Activated CD4-positive, CD25-positive, alpha-beta regulatory T cell treated with anti-CD3 and anti-CD28 coated beads, Interleukin-2, amount 50 U/mL, for 24 hours (primary cell): ENCODE measurements around the gene ARL15.

Experiments
- ATAC-seq, 2 donors: fragments of 150-1000 bp; cut with Tn5 transposase; one replicate each; pipeline ENCODE4 v1.10.0; 2021; ENCODE audit warnings: mild to moderate bottlenecking in 1 of 2, moderate library complexity in 1 of 2

The ARL15 gene

DNA sequence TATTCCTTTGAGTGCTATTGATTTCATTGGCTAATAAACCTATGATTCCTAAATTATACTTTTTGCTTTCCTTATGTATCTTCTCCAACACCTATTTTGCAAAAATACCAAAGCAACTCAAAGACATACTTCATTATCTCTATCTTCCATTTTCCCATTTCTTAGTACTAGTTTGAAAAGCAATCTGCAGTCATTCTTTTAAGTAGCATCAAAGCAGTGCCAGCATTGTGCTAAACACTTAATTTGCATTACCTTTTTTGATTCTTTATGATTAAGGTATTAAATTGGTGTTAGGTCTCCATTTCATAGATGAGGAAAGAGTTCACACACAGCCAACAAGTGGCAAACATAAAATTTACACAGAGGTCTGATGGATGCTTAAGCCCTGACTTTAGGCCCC is 330.3 kb downstream of the ARL15 start:
- no peak for ATAC-seq

DNA sequence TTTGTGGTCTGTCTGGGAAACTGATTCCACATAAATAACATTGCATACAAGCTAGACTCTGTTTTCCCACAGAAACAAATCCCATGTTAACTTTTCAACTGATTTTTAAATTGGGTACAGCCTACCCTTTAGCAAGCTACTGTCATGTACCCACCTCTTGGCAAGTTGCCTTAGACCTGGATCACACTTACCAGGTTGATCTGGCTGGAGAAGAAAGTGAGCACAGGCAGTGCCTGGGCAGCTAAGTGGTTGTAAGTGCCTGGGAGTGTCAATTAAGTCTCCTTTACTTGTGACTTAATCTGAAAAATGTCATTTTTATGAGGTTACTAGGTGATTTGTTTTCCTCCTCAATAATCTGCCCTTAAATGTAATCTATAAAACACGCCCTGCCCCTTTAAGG is 336.4 kb downstream of the ARL15 start:
- no peak for ATAC-seq

DNA sequence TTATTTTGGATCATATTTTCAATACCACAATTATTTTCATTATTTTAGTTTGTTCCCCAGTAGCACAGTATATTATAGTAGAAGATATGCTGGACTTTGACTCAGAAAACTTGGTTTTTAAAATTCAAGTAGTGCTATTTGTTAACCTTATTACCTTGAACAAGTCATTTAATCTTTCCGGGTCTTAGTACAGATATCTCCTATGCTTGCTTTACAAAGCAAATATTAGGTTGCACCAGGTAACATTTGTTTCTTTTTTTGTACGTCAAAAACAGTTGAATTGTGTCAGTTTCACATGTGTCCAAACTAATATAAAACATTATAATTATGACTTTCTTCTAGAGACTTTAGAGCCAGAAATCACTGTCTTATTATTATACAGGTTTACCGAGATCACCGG is 338.1 kb downstream of the ARL15 start:
- ATAC-seq: no peak

GRCh38 chr5:53971551-53971950 is 338.8 kb downstream of the ARL15 start:
- ATAC-seq: no peak

GRCh38 chr5:53971131-53971530 is 339.2 kb downstream of the ARL15 start:
- ATAC-seq: no peak

- ATAC-seq: no peak
These were observed 339.9 kb downstream of the ARL15 start for GRCh38 chr5:53970475-53970874.

- no peak for ATAC-seq
These were observed 341.1 kb downstream of the ARL15 start for GRCh38 chr5:53969176-53969730.

DNA sequence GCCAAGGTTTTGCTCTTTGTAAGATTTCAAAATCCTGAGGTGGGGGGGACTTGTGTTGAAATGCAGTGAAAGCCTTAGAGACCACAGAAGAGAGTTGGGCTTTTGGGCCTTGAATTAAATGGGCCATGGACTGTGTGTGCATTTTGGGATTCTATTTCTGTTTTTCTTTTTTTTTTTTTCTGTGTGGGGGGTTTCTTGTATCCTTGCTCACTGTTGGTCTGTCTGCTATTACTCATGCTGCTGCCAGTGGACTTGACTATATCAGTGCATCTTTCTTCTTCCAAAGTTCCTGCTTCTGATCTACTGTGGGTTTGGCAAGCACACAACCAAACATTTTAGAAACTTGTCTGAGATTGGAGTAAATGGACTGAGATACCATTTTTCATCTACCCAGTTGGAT is 344.9 kb downstream of the ARL15 start:
- ATAC-seq: no peak

GRCh38 chr5:53963958-53964357 is 346.4 kb downstream of the ARL15 start:
- ATAC-seq: no peak

DNA sequence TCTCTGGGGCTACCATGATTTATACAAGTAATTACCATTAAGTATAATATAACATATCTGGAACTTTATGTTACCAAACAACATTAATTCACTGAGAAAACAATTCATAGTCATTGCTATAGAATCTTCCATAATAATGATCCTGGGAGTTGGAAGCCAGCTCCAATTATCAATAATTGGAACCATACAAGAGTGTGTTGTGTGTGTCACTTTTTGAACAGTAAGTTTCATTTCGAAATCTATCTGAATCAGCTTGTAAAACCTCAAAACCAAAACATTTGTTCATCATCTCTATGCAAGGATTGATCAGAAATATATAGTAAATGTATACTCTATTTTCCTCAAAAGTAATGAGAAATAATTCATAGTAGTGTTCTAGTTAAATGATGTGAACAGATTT is 348.1 kb downstream of the ARL15 start:
- no peak for ATAC-seq

GRCh38 chr5:53956632-53957031 is 353.7 kb downstream of the ARL15 start:
- ATAC-seq: no peak

DNA sequence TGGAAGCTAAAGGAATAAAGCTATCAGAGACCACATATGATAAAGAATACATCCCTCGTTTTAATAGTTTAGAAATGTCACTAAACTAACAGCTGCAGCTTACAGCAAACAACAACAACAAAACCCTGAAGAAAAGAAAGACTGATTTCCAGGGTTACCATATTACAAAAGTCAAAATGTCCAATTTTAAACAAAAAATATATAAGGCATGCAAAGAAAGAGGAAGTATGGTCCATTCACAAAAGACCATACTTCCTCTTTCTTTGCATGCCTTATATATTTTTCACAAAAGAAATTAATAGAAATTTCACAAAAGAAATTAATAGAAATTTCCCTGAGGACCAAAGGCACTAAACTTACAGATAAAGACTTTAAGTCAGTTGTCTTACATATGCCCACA is 354.2 kb downstream of the ARL15 start:
- no peak for ATAC-seq

GRCh38 chr5:53950621-53951020 is 359.8 kb downstream of the ARL15 start:
- no peak for ATAC-seq

GRCh38 chr5:53948598-53948997 is 361.8 kb downstream of the ARL15 start:
- no peak for ATAC-seq

GRCh38 chr5:53946405-53947100 is 363.8 kb downstream of the ARL15 start:
- no peak for ATAC-seq

- no peak for ATAC-seq
These were observed 365.4 kb downstream of the ARL15 start for GRCh38 chr5:53944981-53945380.

GRCh38 chr5:53943938-53944337 is 366.4 kb downstream of the ARL15 start:
- ATAC-seq: no peak

- ATAC-seq: no peak
These were observed 367.6 kb downstream of the ARL15 start for GRCh38 chr5:53942724-53943123.

GRCh38 chr5:53940921-53941320 is 369.5 kb downstream of the ARL15 start:
- no peak for ATAC-seq

DNA sequence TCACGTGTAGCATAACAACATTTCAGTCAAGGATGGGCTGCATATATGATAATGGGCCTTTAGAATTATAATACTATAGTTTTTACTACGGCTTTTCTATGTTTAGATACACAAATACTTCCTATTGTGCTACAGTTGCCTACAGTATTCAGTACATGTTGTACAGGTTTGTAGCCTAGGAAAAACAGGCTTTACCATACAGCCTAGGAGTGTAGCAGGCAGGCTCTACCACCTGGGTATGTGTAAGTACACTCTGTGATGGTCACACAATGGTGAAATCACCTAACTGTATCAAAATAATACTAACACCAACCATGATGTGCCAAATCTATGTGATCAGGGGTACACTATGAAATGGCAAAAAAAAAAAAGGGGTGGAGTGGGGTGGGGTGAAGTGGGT is 372.9 kb downstream of the ARL15 start:
- no peak for ATAC-seq

GRCh38 chr5:53936481-53937352 is 373.7 kb downstream of the ARL15 start:
- no peak for ATAC-seq

DNA sequence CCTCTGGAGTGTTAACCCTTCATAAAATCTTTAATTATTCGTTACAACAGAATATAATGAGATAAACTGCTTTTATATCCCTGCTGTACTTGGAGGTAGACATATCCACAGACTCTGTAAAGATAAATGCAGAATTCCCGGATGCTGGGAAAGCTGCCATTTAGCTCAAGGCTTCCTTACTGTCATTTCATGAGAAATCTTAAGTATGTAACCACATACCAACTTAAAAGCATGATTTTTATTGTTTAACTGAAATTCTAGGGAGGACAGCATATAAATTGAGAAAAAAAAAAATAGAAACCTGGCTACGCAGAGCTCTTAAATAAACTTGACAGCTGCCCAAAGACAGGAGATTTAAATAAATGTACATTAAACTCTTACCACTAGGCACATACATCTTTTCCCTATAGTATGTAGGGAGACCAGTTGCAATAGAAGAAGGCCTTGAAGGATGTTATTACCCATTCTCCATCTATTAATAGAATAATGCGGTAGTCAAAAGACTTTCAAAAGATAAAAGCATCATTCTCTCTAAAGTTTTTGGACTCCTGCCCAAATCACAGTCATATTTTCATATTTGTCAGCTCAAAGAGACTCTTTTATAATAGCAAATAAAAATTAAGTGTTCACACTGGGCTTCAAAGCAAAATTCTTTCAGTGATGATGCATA is 376.1 kb downstream of the ARL15 start:
- no peak for ATAC-seq

GRCh38 chr5:53932351-53932750 is 378.0 kb downstream of the ARL15 start:
- ATAC-seq: no peak
